ENCODE data around the gene GPD2. TPM values are rescaled to one million over a fixed set of nuclear protein-coding genes. Genes with fewer than 3 reads are reported as not detected.

Gene GPD2
- total RNA-seq, 1 experiment from 2014 or later = 49.7 TPM

Other genes with a start within 250 kb of the GPD2 start
- 0.37 and 0.45 TPM in 2 replicates for gene NR4A2, start 103.7 kb upstream of the GPD2 start, total RNA-seq (2014; rRNA removed; shearing (Covaris generic))

Measured in H7 (cell line).